Peyer's patch (tissue), 4 donors: ENCODE data around the gene FBXO10.
"Not testable (repeated sequence)": the region's sequence is repeated elsewhere in the genome, so short reads cannot be mapped to it uniquely, and the experiment has no call there.

Experiments used
- POLR2A ChIP-seq, 2 donors: fragments of 450-650 bp; IDR thresholded peaks; one replicate each; pipeline ENCODE4 v1.5.1; 2017; ENCODE audit warnings: antibody characterized with exemption in 2 of 2, mild to moderate bottlenecking in 2 of 2, moderate library complexity in 2 of 2
- TF ChIP-seq, protein P1 (sequence below), 6 experiments: fragments of 450-650 bp in 4 of 6; fragments of 200-600 bp in 2 of 6; sonication (generic) in 1 of 6; IDR thresholded peaks; one replicate each; pipeline ENCODE4 v1.5.1; 2017 to 2019; ENCODE audit warnings: antibody characterized with exemption in 6 of 6, mild to moderate bottlenecking in 3 of 6, moderate library complexity in 1 of 6

DNA sequence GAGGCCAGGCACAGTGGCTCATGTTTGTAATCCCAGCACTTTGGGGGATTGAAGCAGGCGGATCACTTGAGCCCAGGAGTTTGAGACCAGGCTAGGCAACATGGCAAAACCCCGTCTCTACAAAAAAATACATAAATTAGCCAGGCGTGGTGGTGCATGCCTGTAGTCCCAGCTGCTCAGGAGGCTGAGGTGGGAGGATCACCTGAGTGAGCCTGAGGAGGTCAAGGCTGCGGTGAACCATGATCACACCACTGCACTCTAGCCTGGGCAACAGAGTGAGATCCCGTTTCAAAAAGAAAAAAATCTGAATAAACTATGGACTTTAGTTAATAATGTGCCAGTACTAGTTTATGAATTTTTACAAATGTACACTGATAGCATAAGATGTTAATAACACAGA is 66.1 kb downstream of the FBXO10 start:
- TF ChIP-seq, protein P1, sequence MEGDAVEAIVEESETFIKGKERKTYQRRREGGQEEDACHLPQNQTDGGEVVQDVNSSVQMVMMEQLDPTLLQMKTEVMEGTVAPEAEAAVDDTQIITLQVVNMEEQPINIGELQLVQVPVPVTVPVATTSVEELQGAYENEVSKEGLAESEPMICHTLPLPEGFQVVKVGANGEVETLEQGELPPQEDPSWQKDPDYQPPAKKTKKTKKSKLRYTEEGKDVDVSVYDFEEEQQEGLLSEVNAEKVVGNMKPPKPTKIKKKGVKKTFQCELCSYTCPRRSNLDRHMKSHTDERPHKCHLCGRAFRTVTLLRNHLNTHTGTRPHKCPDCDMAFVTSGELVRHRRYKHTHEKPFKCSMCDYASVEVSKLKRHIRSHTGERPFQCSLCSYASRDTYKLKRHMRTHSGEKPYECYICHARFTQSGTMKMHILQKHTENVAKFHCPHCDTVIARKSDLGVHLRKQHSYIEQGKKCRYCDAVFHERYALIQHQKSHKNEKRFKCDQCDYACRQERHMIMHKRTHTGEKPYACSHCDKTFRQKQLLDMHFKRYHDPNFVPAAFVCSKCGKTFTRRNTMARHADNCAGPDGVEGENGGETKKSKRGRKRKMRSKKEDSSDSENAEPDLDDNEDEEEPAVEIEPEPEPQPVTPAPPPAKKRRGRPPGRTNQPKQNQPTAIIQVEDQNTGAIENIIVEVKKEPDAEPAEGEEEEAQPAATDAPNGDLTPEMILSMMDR (IDR thresholded peaks at IDR 0.05) = not testable (repeated sequence)
- TF ChIP-seq POLR2A (IDR thresholded peaks at IDR 0.05) = not testable (repeated sequence)
